Neural cell (in vitro differentiated cells): ENCODE measurements around the gene RNF212. TPM values are rescaled to one million over a fixed set of nuclear protein-coding genes. Genes with fewer than 3 reads are reported as not detected.
A peak's percentile ranks its signal among the peaks of the same experiment; 100 is the strongest.

Source experiments
- H2AFZ ChIP-seq: fragments of 200-600, 300-800 bp; sonication (generic), shearing (Covaris generic); 2 replicates; pipeline ENCODE4 v1.6.0; 2014; ENCODE audit warnings: low read depth, mild to moderate bottlenecking, antibody characterized with exemption, low read length, moderate library complexity
- H3F3A ChIP-seq: fragments of 200-600 bp; shearing (Covaris generic); 2 replicates; pipeline ENCODE4 v1.6.1; 2016; ENCODE audit warnings: mild to moderate bottlenecking, moderate library complexity, mixed read lengths, antibody characterized with exemption, low read length; ENCODE audit not compliant: insufficient read depth, poor library complexity, severe bottlenecking
- H3K27ac ChIP-seq: fragments of 200-600, 300-800 bp; sonication (generic), shearing (Covaris generic); 2 replicates; pipeline ENCODE4 v1.5.1; 2014; ENCODE audit warnings: mild to moderate bottlenecking, low read length, moderate library complexity
- H3K27me3 ChIP-seq: fragments of 300-800, 200-600 bp; sonication (generic), shearing (Covaris generic); 2 replicates; pipeline ENCODE4 v1.6.0; 2014; ENCODE audit warnings: mild to moderate bottlenecking, low read depth, low read length, moderate library complexity; ENCODE audit not compliant: insufficient read depth
- H3K36me3 ChIP-seq: fragments of 300-800, 200-600 bp; sonication (generic), shearing (Covaris generic); 2 replicates; pipeline ENCODE4 v1.5.1; 2014; ENCODE audit warnings: mild to moderate bottlenecking, antibody characterized with exemption, low read length, moderate library complexity; ENCODE audit not compliant: insufficient read depth
- H3K4me2 ChIP-seq: fragments of 300-800, 200-600 bp; sonication (generic), shearing (Covaris generic); 2 replicates; pipeline ENCODE4 v1.6.0; 2014; ENCODE audit warnings: mild to moderate bottlenecking, low read length
- H3K4me3 ChIP-seq: fragments of 300-800, 200-600 bp; sonication (generic), shearing (Covaris generic); 2 replicates; pipeline ENCODE4 v1.5.1; 2014; ENCODE audit warnings: mild to moderate bottlenecking, low read length, moderate library complexity
- H3K79me2 ChIP-seq: fragments of 200-600 bp; shearing (Covaris generic); replicated peaks from 2 replicates; pipeline ENCODE4 v1.6.0; 2014; ENCODE audit warnings: mild to moderate bottlenecking, low read length, moderate library complexity; ENCODE audit not compliant: insufficient read depth
- H3K9ac ChIP-seq: fragments of 300-800, 200-600 bp; sonication (generic), shearing (Covaris generic); 2 replicates; pipeline ENCODE4 v1.6.1; 2016; ENCODE audit warnings: mild to moderate bottlenecking, low read length, mixed read lengths
- H3K9me2 ChIP-seq: fragments of 200-600 bp; shearing (Covaris generic); 2 replicates; pipeline ENCODE4 v1.6.1; 2016; ENCODE audit warnings: mild to moderate bottlenecking, low read length, mixed read lengths; ENCODE audit not compliant: insufficient read depth
- H3K9me3 ChIP-seq: fragments of 200-600, 300-800 bp; sonication (generic), shearing (Covaris generic); 2 replicates; pipeline ENCODE4 v1.6.1; 2016; ENCODE audit warnings: mild to moderate bottlenecking, mixed run types, low read length, moderate library complexity, mixed read lengths
- H4K20me1 ChIP-seq: fragments of 200-600 bp; shearing (Covaris generic); 2 replicates; pipeline ENCODE4 v1.6.1; 2016; ENCODE audit warnings: mild to moderate bottlenecking, mixed run types; ENCODE audit not compliant: insufficient read depth
- CTCF ChIP-seq: fragments of 450-650 bp; IDR thresholded peaks from 2 replicates; pipeline ENCODE4 v1.5.1; 2014; ENCODE audit warnings: antibody characterized with exemption, mild to moderate bottlenecking, moderate library complexity; ENCODE audit not compliant: poor library complexity, severe bottlenecking
- EP300 ChIP-seq: fragments of 450-650 bp; conservative IDR thresholded peaks from 2 replicates; pipeline ENCODE4 v1.6.1; 2014; ENCODE audit warnings: antibody characterized with exemption, mild to moderate bottlenecking, moderate library complexity; ENCODE audit not compliant: poor library complexity, severe bottlenecking
- EZH2 ChIP-seq: fragments of 200-600, 300-800 bp; shearing (Covaris generic), sonication (generic); IDR thresholded peaks from 2 replicates; pipeline ENCODE4 v1.6.1; 2014; ENCODE audit warnings: antibody characterized with exemption, low read length, borderline replicate concordance, mild to moderate bottlenecking; ENCODE audit not compliant: insufficient read depth, poor library complexity, severe bottlenecking
- MXI1 ChIP-seq: fragments of 450-650 bp; conservative IDR thresholded peaks from 2 replicates; pipeline ENCODE4 v1.6.1; 2014; ENCODE audit warnings: antibody characterized with exemption, mild to moderate bottlenecking; ENCODE audit not compliant: poor library complexity, severe bottlenecking
- POLR2AphosphoS5 ChIP-seq: IDR thresholded peaks from 2 replicates; pipeline ENCODE4 v1.6.1; 2012
- RAD21 ChIP-seq: fragments of 450-650 bp; conservative IDR thresholded peaks from 2 replicates; pipeline ENCODE4 v1.6.1; 2014; ENCODE audit warnings: antibody characterized with exemption, mild to moderate bottlenecking, moderate library complexity
- REST ChIP-seq: IDR thresholded peaks from 2 replicates; pipeline ENCODE4 v1.6.1; 2012; ENCODE audit warnings: borderline replicate concordance
- SMC3 ChIP-seq: fragments of 450-650 bp; conservative IDR thresholded peaks from 2 replicates; pipeline ENCODE4 v1.6.1; 2014; ENCODE audit warnings: antibody characterized with exemption, mild to moderate bottlenecking, moderate library complexity; ENCODE audit not compliant: poor library complexity
- TAF1 ChIP-seq: IDR thresholded peaks from 2 replicates; pipeline ENCODE4 v1.6.1; 2012; ENCODE audit warnings: low read depth
- polyA plus RNA-seq: library from polyadenylated mRNA; depleted of rRNA; stranded (reverse); fragments of >200 nt; gene quantifications from 2 replicates; pipeline ENCODE4 v1.2.3, GENCODE V29; 2014

The RNF212 gene
- polyA plus RNA-seq, 1 donor from 2014 or later = 1.5 TPM

GRCh38 chr4:1099684-1100335 lies 13.6 kb downstream of the RNF212 start:
- Histone ChIP-seq H3F3A (no peaks in the 10 kb centered on the region), H3K9me3 (no peaks in the 10 kb centered on the region), H3K27ac (no peak overlapping the region), H4K20me1 (no peaks in the 10 kb centered on the region), H3K79me2 (no peaks in the 10 kb centered on the region), H2AFZ (no peak overlapping the region), H3K9ac (no peak overlapping the region), H3K27me3 (no peaks in the 10 kb centered on the region), H3K4me3 (no peak overlapping the region), H3K9me2 (no peaks in the 10 kb centered on the region), H3K4me2 (no peak overlapping the region), H3K36me3 (no peaks in the 10 kb centered on the region)
- TF ChIP-seq CTCF = no peak
- peak; percentile 13 for TF ChIP-seq POLR2AphosphoS5
- no peak for TF ChIP-seq SMC3

- H3K27me3 ChIP-seq = no peaks in the 10 kb centered on the region
- H3K9ac ChIP-seq = no peak overlapping the region
- no peak overlapping the region for H2AFZ ChIP-seq
- no peaks in the 10 kb centered on the region for H3K9me2 ChIP-seq
- H3K9me3 ChIP-seq = no peaks in the 10 kb centered on the region
- no peaks in the 10 kb centered on the region for H3K79me2 ChIP-seq
- TF ChIP-seq EP300 (no peak), REST (no peak), CTCF (no peak), POLR2AphosphoS5 (no peak), MXI1 (no peak), TAF1 (no peak), SMC3 (no peak), RAD21 (no peak), EZH2 (no peak)
- H4K20me1 ChIP-seq = no peaks in the 10 kb centered on the region
- H3K4me2 ChIP-seq = no peak overlapping the region
- H3K4me3 ChIP-seq = no peak overlapping the region
- H3F3A ChIP-seq = no peaks in the 10 kb centered on the region
- H3K36me3 ChIP-seq = no peaks in the 10 kb centered on the region
- H3K27ac ChIP-seq = no peak overlapping the region
Measured at GRCh38 chr4:1099270-1099669, 14.1 kb downstream of the RNF212 start.
